WERI-Rb-1 (cell line): ENCODE measurements around the gene PHLDB1.

Experiments
- DNase-seq: peaks from one replicate; pipeline ENCODE4 v3.0.0-alpha.2; 2020
- H3K27ac ChIP-seq: fragments of 250-450 bp; sonication (Bioruptor Pico); 2 replicates; pipeline ENCODE4 v1.5.1; 2020; ENCODE audit warnings: mild to moderate bottlenecking, moderate library complexity
- H3K27me3 ChIP-seq: fragments of 250-450 bp; sonication (Bioruptor Pico); 2 replicates; pipeline ENCODE4 v1.5.1; 2021; ENCODE audit warnings: mild to moderate bottlenecking, low read depth, moderate library complexity; ENCODE audit not compliant: insufficient read depth, severe bottlenecking
- H3K36me3 ChIP-seq: fragments of 250-450 bp; sonication (Bioruptor Pico); 2 replicates; pipeline ENCODE4 v1.5.1; 2020; ENCODE audit warnings: mild to moderate bottlenecking, moderate library complexity
- H3K4me3 ChIP-seq: 2 replicates; pipeline ENCODE4 v1.5.1; 2011; ENCODE audit warnings: low read depth, mild to moderate bottlenecking, control low read depth, low read length
- H3K9me3 ChIP-seq: fragments of 250-450 bp; sonication (Bioruptor Pico); 2 replicates; pipeline ENCODE4 v1.5.1; 2021; ENCODE audit warnings: mild to moderate bottlenecking, moderate library complexity; ENCODE audit not compliant: severe bottlenecking
- CTCF ChIP-seq: IDR thresholded peaks from 2 replicates; pipeline ENCODE4 v1.5.1; 2011; ENCODE audit warnings: low read depth, mild to moderate bottlenecking, control low read depth, inconsistent platforms, low read length

The PHLDB1 gene

GRCh38 chr11:118625036-118625690, 17.7 kb downstream of the PHLDB1 start:
- Histone ChIP-seq H3K36me3 (peaks cover 30% of the 10 kb centered on the region), H3K27ac (no peak overlapping the region)

GRCh38 chr11:118625976-118626375, 18.6 kb downstream of the PHLDB1 start:
- H3K36me3 ChIP-seq = peaks cover 30% of the 10 kb centered on the region
- H3K4me3 ChIP-seq = no peak overlapping the region
- H3K9me3 ChIP-seq = no peaks in the 10 kb centered on the region
- TF ChIP-seq CTCF = no peak
- no peak overlapping the region for H3K27ac ChIP-seq
- H3K27me3 ChIP-seq = no peaks in the 10 kb centered on the region
- no peak for DNase-seq

More at GRCh38 chr11:118625036-118625690, 17.7 kb downstream of the PHLDB1 start:
- TF ChIP-seq CTCF = no peak
- H3K4me3 ChIP-seq = no peak overlapping the region
- no peaks in the 10 kb centered on the region for H3K9me3 ChIP-seq
- H3K27me3 ChIP-seq = no peaks in the 10 kb centered on the region
- no peak for DNase-seq

- peaks cover 34% of the 10 kb centered on the region for H3K36me3 ChIP-seq
- no peaks in the 10 kb centered on the region for H3K27me3 ChIP-seq
- TF ChIP-seq CTCF = no peak
- DNase-seq = no peak
- H3K9me3 ChIP-seq = no peaks in the 10 kb centered on the region
- no peak overlapping the region for H3K4me3 ChIP-seq
- H3K27ac ChIP-seq = no peak overlapping the region
Measured at GRCh38 chr11:118627566-118627965, 20.2 kb downstream of the PHLDB1 start.

- Histone ChIP-seq H3K9me3 (no peaks in the 10 kb centered on the region), H3K27me3 (no peaks in the 10 kb centered on the region), H3K36me3 (peaks cover 34% of the 10 kb centered on the region), H3K27ac (no peak overlapping the region), H3K4me3 (no peak overlapping the region)
- DNase-seq = no peak
- TF ChIP-seq CTCF = no peak
Measured at GRCh38 chr11:118628031-118628430, 20.6 kb downstream of the PHLDB1 start.

GRCh38 chr11:118628432-118628831, 21.0 kb downstream of the PHLDB1 start:
- H3K27ac ChIP-seq = no peak overlapping the region
- no peak for DNase-seq
- H3K36me3 ChIP-seq = peaks cover 34% of the 10 kb centered on the region

More at GRCh38 chr11:118628432-118628831, 21.0 kb downstream of the PHLDB1 start:
- Histone ChIP-seq H3K27me3 (no peaks in the 10 kb centered on the region), H3K9me3 (no peaks in the 10 kb centered on the region), H3K4me3 (no peak overlapping the region)
- no peak for TF ChIP-seq CTCF
